ENCODE measurements around the gene PCDH9.

DNA sequence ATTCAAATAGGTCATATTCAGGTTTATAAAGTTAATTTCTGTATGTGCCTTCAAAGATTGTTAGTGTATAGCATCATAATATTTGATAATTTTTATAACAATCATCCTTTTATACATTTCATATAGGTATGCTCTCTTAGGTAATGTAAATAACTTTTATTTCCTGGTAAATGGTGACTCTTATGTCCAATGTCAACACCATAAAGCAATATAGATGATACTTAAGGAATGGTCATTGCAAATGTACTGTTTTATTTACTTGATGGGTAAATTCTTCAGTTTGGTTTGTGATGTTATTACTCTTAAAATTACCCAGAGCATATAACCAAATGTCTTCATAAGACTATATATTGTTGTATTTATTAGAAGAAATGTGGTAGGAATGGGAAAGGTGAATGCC lies 928.7 kb downstream of the PCDH9 start:
- TF ChIP-seq KDM1A (IDR thresholded peaks at IDR 0.05; ENCODE audit: borderline replicate concordance) = no peak
- no peak for TF ChIP-seq EED (IDR thresholded peaks at IDR 0.05; ENCODE audit: low read depth)
- TF ChIP-seq, protein P1, sequence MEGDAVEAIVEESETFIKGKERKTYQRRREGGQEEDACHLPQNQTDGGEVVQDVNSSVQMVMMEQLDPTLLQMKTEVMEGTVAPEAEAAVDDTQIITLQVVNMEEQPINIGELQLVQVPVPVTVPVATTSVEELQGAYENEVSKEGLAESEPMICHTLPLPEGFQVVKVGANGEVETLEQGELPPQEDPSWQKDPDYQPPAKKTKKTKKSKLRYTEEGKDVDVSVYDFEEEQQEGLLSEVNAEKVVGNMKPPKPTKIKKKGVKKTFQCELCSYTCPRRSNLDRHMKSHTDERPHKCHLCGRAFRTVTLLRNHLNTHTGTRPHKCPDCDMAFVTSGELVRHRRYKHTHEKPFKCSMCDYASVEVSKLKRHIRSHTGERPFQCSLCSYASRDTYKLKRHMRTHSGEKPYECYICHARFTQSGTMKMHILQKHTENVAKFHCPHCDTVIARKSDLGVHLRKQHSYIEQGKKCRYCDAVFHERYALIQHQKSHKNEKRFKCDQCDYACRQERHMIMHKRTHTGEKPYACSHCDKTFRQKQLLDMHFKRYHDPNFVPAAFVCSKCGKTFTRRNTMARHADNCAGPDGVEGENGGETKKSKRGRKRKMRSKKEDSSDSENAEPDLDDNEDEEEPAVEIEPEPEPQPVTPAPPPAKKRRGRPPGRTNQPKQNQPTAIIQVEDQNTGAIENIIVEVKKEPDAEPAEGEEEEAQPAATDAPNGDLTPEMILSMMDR (IDR thresholded peaks at IDR 0.05 in 2 of 3, conservative IDR thresholded peaks at IDR 0.05 in 1 of 3; ENCODE audit: control insufficient read depth in 2 of 3, extremely low read depth in 1 of 3, insufficient read depth in 1 of 3, low read depth in 3 of 3, low read length in 3 of 3) = no peak
- no peak for TF ChIP-seq ETV6 (conservative IDR thresholded peaks at IDR 0.05 in 1 of 2, IDR thresholded peaks at IDR 0.05 in 1 of 2; ENCODE audit: borderline replicate concordance in 1 of 2, low read depth in 1 of 2)
- TF ChIP-seq PAX5 (IDR thresholded peaks at IDR 0.05; ENCODE audit: borderline replicate concordance, low read depth, low read length) = no peak
- no peak for TF ChIP-seq RBBP5 (conservative IDR thresholded peaks at IDR 0.05)
- TF ChIP-seq HCFC1 (IDR thresholded peaks at IDR 0.05; ENCODE audit: low read length) = no peak
- TF ChIP-seq FOXK2 (IDR thresholded peaks at IDR 0.05) = no peak
- TF ChIP-seq RAD21 (IDR thresholded peaks at IDR 0.05; ENCODE audit: insufficient read depth, low read depth, low read length) = no peak
